Neural cell (in vitro differentiated cells): ENCODE measurements around the gene FAM217A. TPM values are rescaled to one million over a fixed set of nuclear protein-coding genes. Genes with fewer than 3 reads are reported as not detected.
A peak's percentile ranks its signal among the peaks of the same experiment; 100 is the strongest.

ENCODE experiments used
- H2AFZ ChIP-seq: fragments of 200-600, 300-800 bp; sonication (generic), shearing (Covaris generic); 2 replicates; pipeline ENCODE4 v1.6.0; 2014; ENCODE audit warnings: low read depth, mild to moderate bottlenecking, antibody characterized with exemption, low read length, moderate library complexity
- H3F3A ChIP-seq: fragments of 200-600 bp; shearing (Covaris generic); 2 replicates; pipeline ENCODE4 v1.6.1; 2016; ENCODE audit warnings: mild to moderate bottlenecking, moderate library complexity, mixed read lengths, antibody characterized with exemption, low read length; ENCODE audit not compliant: insufficient read depth, poor library complexity, severe bottlenecking
- H3K27ac ChIP-seq: fragments of 200-600, 300-800 bp; sonication (generic), shearing (Covaris generic); 2 replicates; pipeline ENCODE4 v1.5.1; 2014; ENCODE audit warnings: mild to moderate bottlenecking, low read length, moderate library complexity
- H3K27me3 ChIP-seq: fragments of 300-800, 200-600 bp; sonication (generic), shearing (Covaris generic); 2 replicates; pipeline ENCODE4 v1.6.0; 2014; ENCODE audit warnings: mild to moderate bottlenecking, low read depth, low read length, moderate library complexity; ENCODE audit not compliant: insufficient read depth
- H3K36me3 ChIP-seq: fragments of 300-800, 200-600 bp; sonication (generic), shearing (Covaris generic); 2 replicates; pipeline ENCODE4 v1.5.1; 2014; ENCODE audit warnings: mild to moderate bottlenecking, antibody characterized with exemption, low read length, moderate library complexity; ENCODE audit not compliant: insufficient read depth
- H3K4me2 ChIP-seq: fragments of 300-800, 200-600 bp; sonication (generic), shearing (Covaris generic); 2 replicates; pipeline ENCODE4 v1.6.0; 2014; ENCODE audit warnings: mild to moderate bottlenecking, low read length
- H3K4me3 ChIP-seq: fragments of 300-800, 200-600 bp; sonication (generic), shearing (Covaris generic); 2 replicates; pipeline ENCODE4 v1.5.1; 2014; ENCODE audit warnings: mild to moderate bottlenecking, low read length, moderate library complexity
- H3K79me2 ChIP-seq: fragments of 200-600 bp; shearing (Covaris generic); replicated peaks from 2 replicates; pipeline ENCODE4 v1.6.0; 2014; ENCODE audit warnings: mild to moderate bottlenecking, low read length, moderate library complexity; ENCODE audit not compliant: insufficient read depth
- H3K9ac ChIP-seq: fragments of 300-800, 200-600 bp; sonication (generic), shearing (Covaris generic); 2 replicates; pipeline ENCODE4 v1.6.1; 2016; ENCODE audit warnings: mild to moderate bottlenecking, low read length, mixed read lengths
- H3K9me2 ChIP-seq: fragments of 200-600 bp; shearing (Covaris generic); 2 replicates; pipeline ENCODE4 v1.6.1; 2016; ENCODE audit warnings: mild to moderate bottlenecking, low read length, mixed read lengths; ENCODE audit not compliant: insufficient read depth
- H3K9me3 ChIP-seq: fragments of 200-600, 300-800 bp; sonication (generic), shearing (Covaris generic); 2 replicates; pipeline ENCODE4 v1.6.1; 2016; ENCODE audit warnings: mild to moderate bottlenecking, mixed run types, low read length, moderate library complexity, mixed read lengths
- H4K20me1 ChIP-seq: fragments of 200-600 bp; shearing (Covaris generic); 2 replicates; pipeline ENCODE4 v1.6.1; 2016; ENCODE audit warnings: mild to moderate bottlenecking, mixed run types; ENCODE audit not compliant: insufficient read depth
- EP300 ChIP-seq: fragments of 450-650 bp; conservative IDR thresholded peaks from 2 replicates; pipeline ENCODE4 v1.6.1; 2014; ENCODE audit warnings: antibody characterized with exemption, mild to moderate bottlenecking, moderate library complexity; ENCODE audit not compliant: poor library complexity, severe bottlenecking
- EZH2 ChIP-seq: fragments of 200-600, 300-800 bp; shearing (Covaris generic), sonication (generic); IDR thresholded peaks from 2 replicates; pipeline ENCODE4 v1.6.1; 2014; ENCODE audit warnings: antibody characterized with exemption, low read length, borderline replicate concordance, mild to moderate bottlenecking; ENCODE audit not compliant: insufficient read depth, poor library complexity, severe bottlenecking
- MXI1 ChIP-seq: fragments of 450-650 bp; conservative IDR thresholded peaks from 2 replicates; pipeline ENCODE4 v1.6.1; 2014; ENCODE audit warnings: antibody characterized with exemption, mild to moderate bottlenecking; ENCODE audit not compliant: poor library complexity, severe bottlenecking
- POLR2AphosphoS5 ChIP-seq: IDR thresholded peaks from 2 replicates; pipeline ENCODE4 v1.6.1; 2012
- RAD21 ChIP-seq: fragments of 450-650 bp; conservative IDR thresholded peaks from 2 replicates; pipeline ENCODE4 v1.6.1; 2014; ENCODE audit warnings: antibody characterized with exemption, mild to moderate bottlenecking, moderate library complexity
- SMC3 ChIP-seq: fragments of 450-650 bp; conservative IDR thresholded peaks from 2 replicates; pipeline ENCODE4 v1.6.1; 2014; ENCODE audit warnings: antibody characterized with exemption, mild to moderate bottlenecking, moderate library complexity; ENCODE audit not compliant: poor library complexity
- TAF1 ChIP-seq: IDR thresholded peaks from 2 replicates; pipeline ENCODE4 v1.6.1; 2012; ENCODE audit warnings: low read depth
- polyA plus RNA-seq: library from polyadenylated mRNA; depleted of rRNA; stranded (reverse); fragments of >200 nt; gene quantifications from 2 replicates; pipeline ENCODE4 v1.2.3, GENCODE V29; 2014
- TF ChIP-seq, protein P1 (sequence below): fragments of 450-650 bp; IDR thresholded peaks from 2 replicates; pipeline ENCODE4 v1.5.1; 2014; ENCODE audit warnings: antibody characterized with exemption, mild to moderate bottlenecking, moderate library complexity; ENCODE audit not compliant: poor library complexity, severe bottlenecking
- TF ChIP-seq, protein P2 (sequence below): IDR thresholded peaks from 2 replicates; pipeline ENCODE4 v1.6.1; 2012; ENCODE audit warnings: borderline replicate concordance

Gene FAM217A
- polyA plus RNA-seq, 1 donor from 2014 or later = not detected

DNA sequence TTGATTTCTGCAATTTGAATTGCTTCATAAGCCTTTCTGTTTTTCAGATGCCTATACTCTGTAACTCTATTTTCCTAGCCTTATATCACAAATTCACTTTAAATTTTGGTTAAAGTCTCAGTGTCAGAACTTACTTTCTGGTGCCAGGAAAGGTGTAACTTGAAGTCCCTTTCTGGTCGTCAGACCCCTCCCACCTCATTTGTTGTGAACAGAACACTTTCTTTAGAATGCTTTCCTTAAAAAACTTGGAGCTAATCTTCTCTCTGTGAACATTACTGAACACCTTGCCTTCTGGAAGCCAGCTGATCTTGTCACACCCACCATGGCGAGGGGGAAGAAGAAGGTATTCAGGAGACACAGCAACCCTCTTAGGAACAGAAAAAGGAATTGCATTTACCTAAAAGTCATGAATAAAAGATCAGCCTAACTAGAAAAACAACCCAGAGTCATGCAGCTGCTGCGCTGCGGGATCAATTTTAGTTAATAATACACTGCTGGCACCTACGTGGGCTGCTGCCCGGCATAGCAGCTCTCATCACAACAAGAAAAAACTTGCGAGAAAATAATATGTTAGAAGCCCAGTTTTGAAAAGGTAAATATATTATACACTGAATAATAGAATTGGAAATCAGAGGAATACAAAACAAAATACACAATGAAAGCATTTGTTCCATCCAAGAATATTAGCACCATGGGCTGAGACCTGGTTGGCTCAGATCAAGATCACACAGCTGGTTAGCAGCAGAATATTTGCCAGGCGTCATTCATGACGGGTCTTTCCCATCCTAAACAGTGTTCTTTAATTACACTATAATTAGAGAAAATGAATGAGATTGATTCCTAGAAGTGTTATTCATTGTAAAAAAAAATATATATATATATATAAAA is 5.8 kb upstream of the FAM217A start:
- Histone ChIP-seq H3K36me3 (no peaks in the 10 kb centered on the region), H3K79me2 (no peaks in the 10 kb centered on the region), H3K27ac (peak overlapping the region; percentile 24), H3K9ac (no peak overlapping the region), H3K9me3 (no peaks in the 10 kb centered on the region), H4K20me1 (no peaks in the 10 kb centered on the region), H3K4me2 (peak overlapping the region; percentile 46), H3K27me3 (no peaks in the 10 kb centered on the region), H3K9me2 (no peaks in the 10 kb centered on the region), H3F3A (no peaks in the 10 kb centered on the region), H2AFZ (peak overlapping the region; percentile 0), H3K4me3 (peak overlapping the region; percentile 55)
- TF ChIP-seq EZH2 (no peak), EP300 (peak; percentile 28), POLR2AphosphoS5 (peak; percentile 35)

DNA sequence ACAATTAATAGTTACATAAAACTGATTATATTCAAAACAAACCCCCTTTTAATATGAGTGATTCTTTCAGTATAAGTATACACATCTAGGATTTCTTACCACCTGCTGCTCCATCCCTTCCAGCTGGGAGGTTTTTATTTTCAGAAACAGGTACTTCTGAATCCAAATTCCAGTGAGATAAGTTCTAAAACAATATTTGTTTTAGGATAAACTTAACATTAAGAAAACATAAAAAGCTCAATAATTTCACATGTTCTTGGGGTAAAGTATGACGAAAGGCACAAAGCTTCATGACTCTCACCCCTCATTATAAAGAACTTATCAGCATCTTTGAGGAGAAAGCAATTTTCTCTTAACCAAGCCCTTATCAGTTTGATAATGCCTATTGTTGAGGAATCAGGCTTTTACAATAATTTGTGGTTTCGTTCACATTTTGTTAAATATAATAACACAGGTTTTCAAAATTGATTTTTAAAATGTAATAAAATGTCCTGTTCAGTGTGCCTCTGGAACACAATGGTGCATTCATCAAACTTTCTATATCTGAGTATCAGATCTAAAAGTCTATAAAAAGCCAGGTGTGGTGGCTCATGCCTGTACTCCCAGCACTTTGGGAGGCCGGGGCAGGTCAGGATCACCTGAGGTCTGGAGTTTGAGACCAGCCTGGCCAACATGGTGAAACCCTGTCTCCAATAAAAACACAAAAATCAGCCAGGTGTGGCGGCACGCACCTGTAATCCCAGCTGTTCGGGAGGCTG is 4.3 kb downstream of the FAM217A start:
- TF ChIP-seq TAF1 (no peak), EZH2 (no peak), POLR2AphosphoS5 (no peak), MXI1 (no peak), EP300 (no peak), SMC3 (no peak), RAD21 (no peak)
- TF ChIP-seq, protein P1, sequence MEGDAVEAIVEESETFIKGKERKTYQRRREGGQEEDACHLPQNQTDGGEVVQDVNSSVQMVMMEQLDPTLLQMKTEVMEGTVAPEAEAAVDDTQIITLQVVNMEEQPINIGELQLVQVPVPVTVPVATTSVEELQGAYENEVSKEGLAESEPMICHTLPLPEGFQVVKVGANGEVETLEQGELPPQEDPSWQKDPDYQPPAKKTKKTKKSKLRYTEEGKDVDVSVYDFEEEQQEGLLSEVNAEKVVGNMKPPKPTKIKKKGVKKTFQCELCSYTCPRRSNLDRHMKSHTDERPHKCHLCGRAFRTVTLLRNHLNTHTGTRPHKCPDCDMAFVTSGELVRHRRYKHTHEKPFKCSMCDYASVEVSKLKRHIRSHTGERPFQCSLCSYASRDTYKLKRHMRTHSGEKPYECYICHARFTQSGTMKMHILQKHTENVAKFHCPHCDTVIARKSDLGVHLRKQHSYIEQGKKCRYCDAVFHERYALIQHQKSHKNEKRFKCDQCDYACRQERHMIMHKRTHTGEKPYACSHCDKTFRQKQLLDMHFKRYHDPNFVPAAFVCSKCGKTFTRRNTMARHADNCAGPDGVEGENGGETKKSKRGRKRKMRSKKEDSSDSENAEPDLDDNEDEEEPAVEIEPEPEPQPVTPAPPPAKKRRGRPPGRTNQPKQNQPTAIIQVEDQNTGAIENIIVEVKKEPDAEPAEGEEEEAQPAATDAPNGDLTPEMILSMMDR = no peak
- TF ChIP-seq, protein P2, sequence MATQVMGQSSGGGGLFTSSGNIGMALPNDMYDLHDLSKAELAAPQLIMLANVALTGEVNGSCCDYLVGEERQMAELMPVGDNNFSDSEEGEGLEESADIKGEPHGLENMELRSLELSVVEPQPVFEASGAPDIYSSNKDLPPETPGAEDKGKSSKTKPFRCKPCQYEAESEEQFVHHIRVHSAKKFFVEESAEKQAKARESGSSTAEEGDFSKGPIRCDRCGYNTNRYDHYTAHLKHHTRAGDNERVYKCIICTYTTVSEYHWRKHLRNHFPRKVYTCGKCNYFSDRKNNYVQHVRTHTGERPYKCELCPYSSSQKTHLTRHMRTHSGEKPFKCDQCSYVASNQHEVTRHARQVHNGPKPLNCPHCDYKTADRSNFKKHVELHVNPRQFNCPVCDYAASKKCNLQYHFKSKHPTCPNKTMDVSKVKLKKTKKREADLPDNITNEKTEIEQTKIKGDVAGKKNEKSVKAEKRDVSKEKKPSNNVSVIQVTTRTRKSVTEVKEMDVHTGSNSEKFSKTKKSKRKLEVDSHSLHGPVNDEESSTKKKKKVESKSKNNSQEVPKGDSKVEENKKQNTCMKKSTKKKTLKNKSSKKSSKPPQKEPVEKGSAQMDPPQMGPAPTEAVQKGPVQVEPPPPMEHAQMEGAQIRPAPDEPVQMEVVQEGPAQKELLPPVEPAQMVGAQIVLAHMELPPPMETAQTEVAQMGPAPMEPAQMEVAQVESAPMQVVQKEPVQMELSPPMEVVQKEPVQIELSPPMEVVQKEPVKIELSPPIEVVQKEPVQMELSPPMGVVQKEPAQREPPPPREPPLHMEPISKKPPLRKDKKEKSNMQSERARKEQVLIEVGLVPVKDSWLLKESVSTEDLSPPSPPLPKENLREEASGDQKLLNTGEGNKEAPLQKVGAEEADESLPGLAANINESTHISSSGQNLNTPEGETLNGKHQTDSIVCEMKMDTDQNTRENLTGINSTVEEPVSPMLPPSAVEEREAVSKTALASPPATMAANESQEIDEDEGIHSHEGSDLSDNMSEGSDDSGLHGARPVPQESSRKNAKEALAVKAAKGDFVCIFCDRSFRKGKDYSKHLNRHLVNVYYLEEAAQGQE = no peak
- Histone ChIP-seq H3K4me3 (no peak overlapping the region), H3K9me2 (no peaks in the 10 kb centered on the region), H4K20me1 (no peaks in the 10 kb centered on the region), H3K79me2 (no peaks in the 10 kb centered on the region), H2AFZ (no peak overlapping the region), H3K9me3 (no peaks in the 10 kb centered on the region), H3K27me3 (no peaks in the 10 kb centered on the region), H3K27ac (no peak overlapping the region), H3K9ac (no peak overlapping the region), H3K4me2 (no peak overlapping the region), H3K36me3 (no peaks in the 10 kb centered on the region), H3F3A (no peaks in the 10 kb centered on the region)
